Osteoblast (primary cell): ENCODE data around the gene LHFPL6. TPM values are rescaled to one million over a fixed set of nuclear protein-coding genes. Genes with fewer than 3 reads are reported as not detected.

Experiments
- DNase-seq: peaks from one replicate; pipeline ENCODE4 v3.0.0; 2011; ENCODE audit warnings: low spot score, mixed read lengths; ENCODE audit not compliant: insufficient read length; ENCODE audit errors: missing footprints
- H2AFZ ChIP-seq: 2 replicates; pipeline ENCODE4 v1.6.0; 2011; ENCODE audit warnings: mild to moderate bottlenecking, low read length
- H3K27ac ChIP-seq: 2 replicates; pipeline ENCODE4 v1.5.1; 2011; ENCODE audit warnings: mild to moderate bottlenecking, low read depth, low read length, moderate library complexity
- H3K27me3 ChIP-seq: 2 replicates; pipeline ENCODE4 v1.6.0; 2012; ENCODE audit warnings: mild to moderate bottlenecking, control low read depth, inconsistent platforms, low read length, moderate library complexity; ENCODE audit not compliant: insufficient read depth
- H3K36me3 ChIP-seq: 2 replicates; pipeline ENCODE4 v1.5.1; 2011; ENCODE audit warnings: mild to moderate bottlenecking, low read length, control low read depth, moderate library complexity; ENCODE audit not compliant: insufficient read depth
- H3K4me1 ChIP-seq: 2 replicates; pipeline ENCODE4 v1.5.1; 2011; ENCODE audit warnings: mild to moderate bottlenecking, low read length, control low read depth, moderate library complexity; ENCODE audit not compliant: insufficient read depth
- H3K4me2 ChIP-seq: 2 replicates; pipeline ENCODE4 v1.6.0; 2011; ENCODE audit warnings: mild to moderate bottlenecking, low read length; ENCODE audit not compliant: insufficient read depth
- H3K4me3 ChIP-seq: fragments of 200-600 bp; sonication (generic); 3 replicates; pipeline ENCODE4 v1.5.1; 2012; ENCODE audit warnings: mild to moderate bottlenecking, low read length, inconsistent platforms; ENCODE audit not compliant: insufficient read depth
- H3K79me2 ChIP-seq: 2 replicates; pipeline ENCODE4 v1.6.0; 2012; ENCODE audit warnings: mild to moderate bottlenecking, low read length, control low read depth, inconsistent platforms; ENCODE audit not compliant: insufficient read depth
- H3K9me3 ChIP-seq: 2 replicates; pipeline ENCODE4 v1.5.1; 2011; ENCODE audit warnings: low read depth, low read length, control low read depth
- H4K20me1 ChIP-seq: 2 replicates; pipeline ENCODE4 v1.6.0; 2012; ENCODE audit warnings: mild to moderate bottlenecking, low read length, control low read depth; ENCODE audit not compliant: insufficient read depth
- CTCF ChIP-seq: IDR thresholded peaks from 2 replicates; pipeline ENCODE4 v1.5.1; 2011; ENCODE audit warnings: mild to moderate bottlenecking, low read depth, low read length, moderate library complexity; ENCODE audit errors: extremely low read depth
- total RNA-seq: library from RNA; depleted of rRNA; stranded (reverse); fragments of >200 nt; gene quantifications from 2 replicates; pipeline ENCODE4 v1.2.3, GENCODE V29; 2012

The LHFPL6 gene
- total RNA-seq, 1 donor, result 112 TPM

- no peaks in the 10 kb centered on the region for H3K79me2 ChIP-seq
- no peak overlapping the region for H2AFZ ChIP-seq
- H3K27ac ChIP-seq, result no peak overlapping the region
- H4K20me1 ChIP-seq, result no peaks in the 10 kb centered on the region
- no peak for DNase-seq
- peaks cover 4% of the 10 kb centered on the region for H3K4me1 ChIP-seq
- no peak overlapping the region for H3K4me2 ChIP-seq
- H3K27me3 ChIP-seq, result no peaks in the 10 kb centered on the region
- H3K4me3 ChIP-seq, result no peak overlapping the region
- no peaks in the 10 kb centered on the region for H3K9me3 ChIP-seq
- TF ChIP-seq CTCF, result no peak
- H3K36me3 ChIP-seq, result no peaks in the 10 kb centered on the region
Observed at GRCh38 chr13:39321574-39321973, 281.4 kb downstream of the LHFPL6 start.

GRCh38 chr13:39318161-39318560 lies 284.8 kb downstream of the LHFPL6 start:
- Histone ChIP-seq H3K9me3 (no peaks in the 10 kb centered on the region), H3K27ac (no peak overlapping the region), H3K27me3 (no peaks in the 10 kb centered on the region), H3K4me3 (no peak overlapping the region), H3K4me2 (no peak overlapping the region), H3K4me1 (peaks cover 4% of the 10 kb centered on the region), H3K79me2 (no peaks in the 10 kb centered on the region), H3K36me3 (no peaks in the 10 kb centered on the region), H4K20me1 (no peaks in the 10 kb centered on the region), H2AFZ (no peak overlapping the region)
- no peak for TF ChIP-seq CTCF
- no peak for DNase-seq

GRCh38 chr13:39317291-39317690 lies 285.7 kb downstream of the LHFPL6 start:
- Histone ChIP-seq H3K9me3 (no peaks in the 10 kb centered on the region), H3K4me3 (no peak overlapping the region), H2AFZ (no peak overlapping the region), H3K36me3 (no peaks in the 10 kb centered on the region), H3K27me3 (no peaks in the 10 kb centered on the region), H3K4me1 (peaks cover 4% of the 10 kb centered on the region), H3K4me2 (peak overlapping the region; percentile 35), H3K79me2 (no peaks in the 10 kb centered on the region), H3K27ac (no peak overlapping the region), H4K20me1 (no peaks in the 10 kb centered on the region)
- DNase-seq, result no peak
- TF ChIP-seq CTCF, result no peak

GRCh38 chr13:39315796-39316195 lies 287.2 kb downstream of the LHFPL6 start:
- Histone ChIP-seq H2AFZ (no peak overlapping the region), H3K4me2 (no peak overlapping the region), H3K36me3 (no peaks in the 10 kb centered on the region), H3K9me3 (no peaks in the 10 kb centered on the region), H3K4me1 (peaks cover 7% of the 10 kb centered on the region), H3K79me2 (no peaks in the 10 kb centered on the region), H3K4me3 (no peak overlapping the region), H3K27me3 (no peaks in the 10 kb centered on the region), H4K20me1 (no peaks in the 10 kb centered on the region), H3K27ac (no peak overlapping the region)
- TF ChIP-seq CTCF, result no peak
- no peak for DNase-seq
